Activated CD8-positive, alpha-beta memory T cell treated with anti-CD3 and anti-CD28 coated beads for 1 hour (primary cell): Measurements from ENCODE around the gene GPR146.
"Not testable (repeated sequence)": the region's sequence is repeated elsewhere in the genome, so short reads cannot be mapped to it uniquely, and the experiment has no call there.

ENCODE experiments used
- DNase-seq, 2 donors: peaks; one replicate each; pipeline ENCODE4 v3.0.0-alpha.2; 2020; ENCODE audit warnings: low read depth in 1 of 2; ENCODE audit errors: extremely low read depth in 1 of 2

The GPR146 gene, protein sequence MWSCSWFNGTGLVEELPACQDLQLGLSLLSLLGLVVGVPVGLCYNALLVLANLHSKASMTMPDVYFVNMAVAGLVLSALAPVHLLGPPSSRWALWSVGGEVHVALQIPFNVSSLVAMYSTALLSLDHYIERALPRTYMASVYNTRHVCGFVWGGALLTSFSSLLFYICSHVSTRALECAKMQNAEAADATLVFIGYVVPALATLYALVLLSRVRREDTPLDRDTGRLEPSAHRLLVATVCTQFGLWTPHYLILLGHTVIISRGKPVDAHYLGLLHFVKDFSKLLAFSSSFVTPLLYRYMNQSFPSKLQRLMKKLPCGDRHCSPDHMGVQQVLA

DNA sequence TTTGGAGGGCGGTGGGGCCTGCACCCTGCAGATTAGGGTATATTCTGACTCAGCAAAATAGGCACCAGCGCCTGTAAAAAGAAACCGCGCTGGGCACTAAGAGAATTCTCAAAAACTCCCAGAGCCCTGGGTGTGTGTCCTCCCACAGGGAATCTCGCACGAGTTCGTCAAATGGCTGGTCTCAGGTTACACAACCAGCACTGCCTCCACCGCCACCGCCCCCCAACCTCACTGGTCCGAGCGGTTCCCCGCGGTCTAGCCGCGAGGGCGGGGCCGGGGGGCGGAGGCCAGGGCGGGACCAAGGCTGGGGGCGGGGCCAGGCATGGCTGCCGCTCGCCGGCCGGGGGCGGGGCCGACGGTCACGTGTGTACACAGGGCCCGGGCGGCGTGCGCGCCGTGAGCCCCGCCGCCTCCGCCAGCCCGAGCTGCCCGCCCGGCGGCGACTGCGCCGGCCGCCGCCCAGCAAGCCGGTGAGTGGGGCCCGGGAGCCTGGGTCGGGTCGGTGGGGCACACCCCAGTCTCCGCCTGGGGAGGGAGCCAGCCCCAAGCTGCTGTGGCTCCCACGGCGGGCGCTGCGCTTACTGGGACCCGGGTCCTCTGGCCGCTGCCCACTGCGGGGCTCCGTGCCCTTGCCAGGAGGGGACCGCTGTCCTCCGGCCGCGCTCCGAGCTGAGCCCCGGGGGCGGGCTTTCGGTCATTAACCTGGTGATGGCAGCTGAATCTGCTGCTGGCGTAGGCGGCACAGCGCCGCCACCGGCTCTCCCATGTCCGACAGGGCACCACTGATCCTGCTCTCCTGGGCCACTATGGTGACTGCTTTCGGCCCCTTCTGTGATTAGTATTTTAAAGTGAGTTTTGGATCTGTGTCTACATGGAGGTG is at the start of gene GPR146:
TSS of gene GPR146 (plus strand) at position 358 of the 880 bp plus-strand sequence. CDS start 12,970 bp downstream, outside the sequence.
- DNase-seq = peak; percentile 59 to 91

DNA sequence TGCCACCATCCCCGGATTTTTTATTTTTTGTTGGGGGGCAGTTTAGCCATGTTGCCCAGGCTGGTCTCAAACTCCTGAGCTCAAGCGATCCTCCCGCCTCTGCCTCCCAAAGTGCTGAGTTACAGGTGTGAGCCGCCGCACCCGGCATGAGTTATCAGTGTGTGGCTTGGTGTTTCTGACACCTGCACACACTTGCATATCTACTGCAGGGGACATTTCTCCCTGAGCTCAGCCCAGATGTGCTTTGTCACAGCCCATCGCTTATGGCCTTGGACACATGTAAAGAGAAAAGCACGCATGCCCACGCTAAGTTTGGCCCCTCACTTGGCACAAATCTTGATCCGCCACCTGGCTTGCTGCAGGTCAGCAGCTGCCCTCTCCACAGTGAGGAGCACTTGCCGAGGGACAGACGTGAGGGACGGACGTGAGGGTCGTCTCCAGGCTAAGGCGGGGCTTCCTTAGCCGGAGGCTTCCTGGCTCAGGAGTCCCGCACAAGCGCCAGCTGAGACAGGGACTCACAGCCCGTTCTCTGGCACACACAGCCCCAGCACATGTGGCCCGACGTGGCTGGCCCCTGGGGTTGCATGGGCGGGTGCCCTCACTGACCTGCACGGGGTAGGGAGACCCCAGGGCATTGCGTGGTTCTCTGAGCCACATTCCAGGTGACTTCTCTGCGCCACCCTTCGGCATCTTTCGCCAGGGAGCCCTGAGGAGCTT is 49.6 kb upstream of the GPR146 start:
- DNase-seq = no peak

DNA sequence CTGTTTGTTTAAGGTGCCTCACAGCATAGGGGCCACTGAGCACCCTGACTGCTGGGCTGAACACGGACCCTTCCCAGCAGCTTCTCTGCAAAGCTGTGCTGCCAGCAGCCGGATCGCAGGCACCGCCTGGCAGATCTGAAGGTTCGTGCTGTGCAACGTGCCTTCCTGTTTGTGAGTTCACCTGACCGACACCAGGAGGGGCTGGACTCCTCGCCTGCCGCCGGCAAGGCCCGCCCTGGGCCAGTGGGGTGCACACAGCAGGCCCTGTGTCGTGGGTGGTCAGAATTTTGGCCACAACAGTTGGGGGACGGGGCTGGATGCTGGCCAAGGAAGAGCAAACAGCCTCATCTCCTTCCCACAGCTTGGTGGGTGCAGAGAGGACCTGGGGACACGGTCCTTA is 48.8 kb upstream of the GPR146 start:
- DNase-seq = no peak

DNA sequence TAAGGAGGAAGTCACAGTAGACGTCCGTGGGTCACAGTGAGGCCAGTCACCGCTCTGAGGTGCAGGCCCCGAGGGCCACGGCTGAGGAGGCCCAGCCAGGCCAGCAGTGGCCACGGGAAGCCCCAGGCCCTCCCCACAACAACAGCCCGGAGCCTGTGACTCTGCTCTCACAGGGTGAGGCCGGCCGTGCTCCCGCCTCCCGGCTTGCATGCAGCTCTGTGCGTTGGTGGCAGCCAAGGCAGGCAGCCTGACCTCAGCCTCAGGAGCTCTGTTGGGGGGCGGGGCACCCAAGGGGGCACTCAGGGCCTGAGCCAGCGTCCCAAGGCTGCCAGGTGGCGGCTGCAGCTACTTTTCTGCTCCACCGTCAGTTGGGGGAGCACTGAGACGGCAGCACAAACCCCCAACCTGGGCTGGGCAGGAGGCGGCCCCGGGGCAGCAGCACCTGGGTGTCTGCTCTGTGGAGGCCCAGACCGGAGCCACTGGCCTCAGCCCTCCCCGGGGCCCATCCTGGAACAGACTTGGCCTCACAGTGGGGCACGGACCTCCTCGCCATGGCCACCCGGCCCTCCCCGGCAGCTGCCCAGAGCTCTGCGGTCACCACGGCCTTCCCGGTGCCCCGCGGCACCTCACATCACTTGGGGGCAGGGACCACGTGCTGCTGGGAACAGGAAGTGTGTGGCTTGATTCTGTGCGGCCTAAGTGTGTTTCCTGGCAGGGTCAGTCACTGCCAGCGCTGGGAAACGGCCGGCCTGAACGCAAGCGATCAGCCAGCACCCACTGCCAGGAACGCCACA is 48.1 kb upstream of the GPR146 start:
- no peak for DNase-seq

DNA sequence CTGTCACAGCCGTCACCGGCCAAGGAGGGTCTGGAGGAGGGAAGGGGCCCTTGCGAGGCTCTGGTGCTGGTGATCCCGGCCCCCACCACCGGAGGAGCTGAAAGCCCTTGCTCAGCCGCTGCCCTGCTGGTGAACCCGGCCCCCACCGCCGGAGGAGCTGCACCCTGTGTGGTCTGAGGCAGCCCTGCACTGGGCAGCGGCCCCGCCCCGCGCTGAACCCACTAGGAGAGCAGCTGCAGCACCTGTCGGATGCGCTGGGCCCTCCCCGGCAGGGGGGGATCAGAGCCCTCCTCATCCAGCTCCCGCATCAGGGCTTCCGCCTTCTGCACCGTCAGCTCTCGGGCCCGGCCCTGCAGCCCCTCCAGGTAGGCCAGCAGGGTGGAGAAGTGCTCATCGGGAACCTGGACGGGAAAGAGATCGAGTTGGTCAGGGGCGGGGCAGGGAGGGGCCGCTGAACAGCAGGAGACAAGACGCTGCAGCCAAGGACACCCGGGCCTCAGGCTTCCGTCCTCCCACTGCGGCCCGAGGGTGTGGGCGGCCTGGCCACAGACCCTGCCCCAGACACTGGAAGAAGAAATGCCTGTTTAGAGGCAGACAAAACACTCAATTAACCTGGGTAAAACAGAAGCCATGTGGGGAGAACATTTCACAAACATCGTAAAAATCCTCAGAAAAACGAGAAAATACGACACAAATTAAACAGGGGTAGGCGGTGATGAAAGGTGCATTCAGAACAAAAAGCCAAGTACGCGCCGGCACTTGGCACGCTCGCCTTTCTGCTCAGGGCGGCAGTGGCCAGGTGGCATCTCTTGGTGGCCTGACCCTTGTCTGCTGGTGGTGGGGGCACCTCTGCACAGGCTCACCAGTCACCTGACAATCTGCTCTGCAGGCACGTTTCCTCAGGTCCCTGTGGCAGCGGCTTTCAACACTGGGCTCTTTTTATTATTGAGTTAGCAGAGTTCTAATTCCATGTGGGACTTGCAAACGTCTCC is 46.6 kb upstream of the GPR146 start:
- no peak for DNase-seq

DNA sequence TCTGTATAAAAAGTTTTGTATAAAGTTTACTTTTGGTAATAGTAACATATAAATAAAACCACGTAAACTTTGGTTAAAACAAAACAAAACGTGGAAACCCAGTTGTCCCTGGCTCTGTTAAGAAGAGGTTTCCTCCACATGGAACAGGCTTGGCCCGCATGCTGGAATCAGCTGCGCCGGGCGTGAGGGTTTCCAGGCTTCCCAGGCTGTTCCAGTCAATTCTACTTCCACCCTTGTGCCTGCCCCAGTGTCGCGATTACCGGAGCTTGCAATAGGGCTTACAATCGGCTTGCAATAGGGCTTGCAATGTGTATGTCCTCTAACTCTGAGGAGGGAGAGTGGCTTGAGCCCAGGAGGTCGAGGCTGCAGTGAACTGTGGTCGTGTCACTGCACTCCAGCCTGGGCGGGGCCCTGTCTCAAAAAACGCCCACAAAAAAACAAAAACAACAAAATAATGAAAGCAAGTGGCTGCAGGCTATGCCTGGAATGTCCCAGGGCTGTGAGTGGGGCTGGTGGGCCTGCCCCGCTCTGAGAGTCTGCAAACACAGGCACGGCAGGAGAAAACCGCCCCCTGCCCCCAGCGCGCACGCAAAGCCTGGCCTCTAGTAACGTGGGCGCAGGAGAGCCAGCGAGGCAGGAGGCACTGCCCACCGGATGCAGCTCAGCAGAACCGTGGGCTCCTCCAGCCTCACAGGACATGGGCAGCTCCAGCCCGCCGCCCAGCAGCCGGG is 45.0 kb upstream of the GPR146 start:
- DNase-seq = no peak

DNA sequence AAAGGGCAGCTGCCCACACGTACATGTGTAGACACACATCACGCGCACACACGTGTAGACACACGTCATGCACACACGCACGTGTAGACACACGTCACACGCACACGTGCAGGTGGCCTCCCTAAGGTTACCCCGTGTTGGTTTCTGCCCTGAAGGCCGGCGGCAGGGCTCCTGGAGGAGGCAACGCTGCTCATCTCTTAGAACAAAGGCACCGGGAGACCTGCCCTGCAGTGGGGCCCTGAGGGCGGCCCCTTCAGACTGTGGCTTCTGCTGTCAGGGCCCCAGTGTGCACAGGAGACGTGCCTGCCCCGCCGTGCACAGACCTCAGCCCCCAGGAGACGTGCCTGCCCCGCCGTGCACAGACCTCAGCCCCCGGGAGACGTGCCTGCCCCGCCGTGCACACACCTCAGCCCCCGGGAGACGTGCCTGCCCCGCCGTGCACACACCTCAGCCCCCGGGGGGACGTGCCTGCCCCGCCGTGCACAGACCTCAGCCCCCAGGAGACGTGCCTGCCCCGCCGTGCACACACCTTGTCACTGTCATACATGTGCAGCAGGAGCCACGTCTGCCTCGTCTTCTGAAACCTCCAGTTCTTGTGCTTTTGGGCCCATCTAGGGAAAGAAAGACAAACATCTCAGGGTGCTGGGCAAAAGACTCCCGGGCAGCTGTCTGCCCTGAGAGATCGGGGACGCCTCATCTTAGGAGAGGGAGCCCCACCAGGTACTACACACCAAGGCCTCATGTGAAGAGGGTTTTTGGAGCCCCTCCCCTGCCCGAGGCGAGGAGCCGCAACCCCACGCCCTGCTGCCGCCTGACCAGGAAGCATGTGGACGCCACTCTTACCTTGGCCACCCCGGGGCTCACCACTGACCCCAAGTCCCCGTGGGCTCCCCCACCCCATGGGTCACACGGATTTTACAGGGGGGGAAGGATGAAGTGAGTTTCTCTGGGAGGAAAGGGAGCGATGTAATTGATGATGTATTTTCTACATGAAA is 44.1 kb upstream of the GPR146 start:
- DNase-seq = no peak

DNA sequence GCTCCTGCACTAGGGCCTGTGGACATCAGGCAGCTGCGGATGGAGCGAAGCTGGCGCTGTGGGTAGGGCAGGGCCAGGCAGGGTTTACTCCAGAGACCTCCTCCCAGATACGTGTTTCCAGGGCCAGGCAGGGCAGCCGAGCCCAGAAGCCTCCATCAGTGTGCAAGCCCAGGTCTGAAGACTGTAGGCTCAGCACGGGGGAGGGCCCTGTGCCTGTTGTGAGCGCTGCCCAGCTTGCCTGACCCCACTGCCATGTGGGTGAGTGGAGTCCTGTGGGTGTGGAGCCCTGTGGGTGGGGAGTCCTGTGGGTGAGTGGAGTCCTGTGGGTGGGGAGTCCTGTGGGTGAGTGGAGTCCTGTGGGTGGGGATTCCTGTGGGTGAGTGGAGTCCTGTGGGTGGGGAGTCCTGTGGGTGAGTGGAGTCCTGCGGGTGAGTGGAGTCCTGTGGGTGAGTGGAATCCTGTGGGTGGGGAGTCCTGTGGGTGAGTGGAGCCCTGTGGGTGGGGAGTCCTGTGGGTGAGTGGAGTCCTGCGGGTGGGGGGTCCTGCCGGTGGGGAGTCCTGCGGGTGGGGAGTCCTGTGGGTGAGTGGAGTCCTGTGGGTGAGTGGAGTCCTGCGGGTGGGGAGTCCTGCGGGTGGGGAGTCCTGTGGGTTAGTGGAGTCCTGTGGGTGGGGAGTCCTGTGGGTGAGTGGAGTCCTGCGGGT is 43.1 kb upstream of the GPR146 start:
- not testable (repeated sequence) for DNase-seq

DNA sequence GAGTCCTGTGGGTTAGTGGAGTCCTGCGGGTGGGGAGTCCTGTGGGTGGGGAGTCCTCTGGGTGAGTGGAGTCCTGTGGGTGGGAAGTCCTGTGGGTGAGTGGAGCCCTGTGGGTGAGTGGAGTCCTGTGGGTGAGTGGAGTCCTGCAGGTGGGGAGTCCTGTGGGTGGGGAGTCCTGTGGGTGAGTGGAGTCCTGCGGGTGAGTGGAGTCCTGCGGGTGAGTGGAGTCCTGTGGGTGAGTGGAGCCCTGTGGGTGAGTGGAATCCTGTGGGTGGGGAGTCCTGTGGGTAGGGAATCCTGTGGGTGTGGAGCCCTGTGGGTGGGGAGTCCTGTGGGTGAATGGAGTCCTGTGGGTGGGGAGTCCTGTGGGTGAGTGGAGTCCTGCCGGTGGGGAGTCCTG is 42.3 kb upstream of the GPR146 start:
- DNase-seq = not testable (repeated sequence)

DNA sequence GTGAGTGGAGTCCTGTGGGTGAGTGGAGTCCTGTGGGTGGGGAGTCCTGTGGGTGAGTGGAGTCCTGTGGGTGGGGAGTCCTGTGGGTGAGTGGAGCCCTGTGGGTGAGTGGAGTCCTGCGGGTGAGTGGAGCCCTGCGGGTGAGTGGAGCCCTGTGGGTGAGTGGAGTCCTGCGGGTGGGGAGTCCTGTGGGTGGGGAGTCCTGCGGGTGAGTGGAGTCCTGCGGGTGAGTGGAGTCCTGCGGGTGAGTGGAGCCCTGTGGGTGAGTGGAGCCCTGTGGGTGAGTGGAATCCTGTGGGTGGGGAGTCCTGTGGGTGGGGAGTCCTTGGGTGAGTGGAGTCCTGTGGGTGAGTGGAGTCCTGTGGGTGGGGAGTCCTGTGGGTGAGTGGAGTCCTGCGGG is 41.9 kb upstream of the GPR146 start:
- DNase-seq = not testable (repeated sequence)

DNA sequence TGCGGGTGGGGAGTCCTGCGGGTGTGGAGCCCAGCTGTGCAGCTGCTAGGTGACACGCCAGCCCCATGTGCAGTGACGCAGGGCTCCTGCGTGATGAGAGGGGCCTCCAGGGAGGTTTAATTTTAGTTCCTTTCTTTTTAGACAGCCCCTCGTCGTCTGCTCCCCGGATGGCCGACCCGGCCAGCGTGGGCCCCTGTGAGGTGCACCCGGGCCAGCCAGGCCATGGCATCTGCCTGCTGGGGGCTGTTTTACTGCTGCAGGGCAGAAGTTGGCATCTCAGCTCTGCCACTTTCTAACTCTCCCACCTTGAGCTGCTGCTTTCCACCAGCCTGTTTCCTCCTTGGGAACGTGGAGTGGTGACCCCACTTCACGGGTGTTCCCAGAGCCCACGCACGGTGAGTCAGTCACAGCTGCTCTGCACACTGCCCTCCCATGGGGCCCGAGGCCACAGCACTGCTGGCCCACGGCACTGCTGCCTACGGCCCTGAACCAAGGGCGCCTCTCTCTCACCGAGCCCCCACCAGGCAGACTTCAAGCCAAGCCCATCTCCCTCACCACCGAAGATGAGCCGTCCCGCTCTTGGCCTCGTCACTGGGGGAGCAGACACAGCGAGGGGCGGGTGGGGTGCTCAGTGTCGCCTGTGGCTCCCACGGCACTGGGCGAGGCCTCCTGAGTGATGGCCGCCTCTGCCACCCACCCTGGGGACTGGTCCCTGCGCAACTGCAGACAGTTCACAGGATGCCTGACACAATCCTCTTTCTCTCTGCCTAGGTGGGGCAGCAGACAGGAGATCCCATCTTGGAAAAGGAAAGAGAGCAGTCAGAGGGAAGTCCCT is 40.1 kb upstream of the GPR146 start:
- no peak for DNase-seq

DNA sequence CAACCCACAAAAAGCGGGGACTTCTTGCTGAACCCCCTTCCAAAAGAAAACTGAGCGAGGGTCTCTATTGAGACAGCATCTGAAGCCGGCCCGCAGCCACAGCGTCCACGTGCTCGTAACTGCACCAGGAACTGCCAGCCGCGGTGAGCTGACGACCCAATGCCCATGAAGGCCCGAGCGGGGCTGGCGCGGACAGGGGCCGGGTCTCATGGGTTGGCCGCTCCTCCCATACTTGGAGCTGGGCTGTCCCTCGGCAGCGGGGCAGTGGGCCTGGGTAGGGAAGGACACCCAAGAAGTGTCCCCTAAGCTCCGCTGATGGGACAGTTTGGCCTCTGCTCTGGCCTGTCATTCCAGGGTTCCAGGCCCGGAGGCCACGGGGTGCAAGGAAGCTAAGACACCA is 39.0 kb upstream of the GPR146 start:
- DNase-seq = no peak

DNA sequence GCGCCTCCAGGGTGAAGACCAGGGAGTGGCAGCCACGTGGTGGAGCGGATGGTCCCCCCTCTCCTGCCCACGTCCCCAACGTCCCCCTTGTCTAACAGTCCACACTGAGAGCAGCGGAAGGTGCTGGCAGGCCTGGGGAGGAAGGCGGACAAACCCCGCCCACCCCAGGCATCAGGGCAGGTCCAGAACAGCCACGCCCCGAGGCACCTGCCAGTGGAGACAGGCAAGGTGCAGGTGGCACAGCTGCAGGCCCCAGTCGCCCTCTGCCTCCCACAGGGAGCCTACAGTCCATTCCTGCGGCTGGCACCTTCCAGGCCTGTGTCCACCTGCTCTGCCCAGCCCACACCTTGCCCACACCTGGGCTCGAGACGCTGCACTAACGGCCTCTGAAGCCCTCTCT is 36.4 kb upstream of the GPR146 start:
- no peak for DNase-seq

DNA sequence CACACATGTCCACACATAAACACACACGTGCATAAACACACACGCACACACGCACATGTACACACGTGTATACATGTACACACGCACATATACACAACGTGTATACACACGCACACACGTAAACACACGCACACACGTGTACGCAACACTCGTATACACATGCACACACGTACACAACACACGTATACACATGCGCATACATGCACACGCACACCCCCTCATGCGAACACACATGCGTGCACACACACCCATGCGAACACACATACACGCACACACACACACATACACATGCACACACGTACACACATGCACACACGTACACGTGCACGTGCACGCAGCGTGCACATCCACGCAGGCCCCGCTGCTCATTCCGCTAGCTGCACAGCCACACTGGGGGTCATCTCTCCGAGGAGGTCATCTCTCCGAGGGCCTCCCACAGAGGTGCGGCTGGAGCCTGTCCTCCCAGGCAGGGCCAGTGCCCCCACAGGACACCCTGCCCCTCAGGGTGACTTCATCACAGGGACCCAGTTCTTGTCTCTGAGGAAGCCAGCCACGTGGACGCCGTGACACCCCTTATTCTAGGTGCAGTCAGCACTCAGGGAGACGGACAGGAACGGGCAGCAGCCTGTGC is 35.5 kb upstream of the GPR146 start:
- no peak for DNase-seq

DNA sequence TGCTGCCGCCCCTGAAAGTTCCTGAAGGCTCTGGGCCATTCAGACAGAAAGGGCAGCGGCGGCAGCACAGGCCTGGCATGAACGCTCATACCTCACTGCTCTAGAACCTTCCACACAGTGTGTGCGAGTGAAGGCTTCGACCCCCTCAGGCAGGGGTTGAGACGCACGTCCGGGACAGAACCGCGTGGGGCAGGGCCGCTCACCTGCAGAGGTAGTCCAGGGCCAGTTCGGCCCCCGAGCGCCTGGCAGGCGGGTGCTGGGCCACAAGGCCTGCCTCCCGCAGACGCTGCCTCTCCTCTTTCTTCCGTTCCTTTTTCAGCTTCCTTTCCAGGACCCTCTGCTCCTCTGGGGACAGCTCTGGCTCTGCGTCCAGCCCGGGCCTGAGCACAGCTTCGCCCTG is 34.6 kb upstream of the GPR146 start:
- no peak for DNase-seq

DNA sequence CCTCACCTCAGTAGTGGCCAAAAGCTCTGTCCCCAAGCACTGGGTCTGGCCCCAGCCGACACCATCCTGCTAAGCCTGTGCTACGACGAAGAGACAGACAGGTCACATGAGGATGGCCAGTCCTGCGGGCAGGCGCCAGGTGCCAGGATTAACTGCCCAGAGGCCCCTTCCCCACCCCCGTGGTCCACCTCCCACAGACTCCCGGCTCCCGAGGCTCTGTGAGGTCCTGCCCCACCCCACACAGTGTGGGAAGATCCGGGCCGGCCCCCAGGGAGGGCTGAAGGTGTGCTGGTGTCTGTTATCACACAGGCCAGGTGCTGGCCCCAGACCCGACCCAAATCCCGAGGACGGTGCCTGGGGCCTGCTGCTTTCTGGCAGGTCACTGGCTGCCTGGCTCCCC is 34.1 kb upstream of the GPR146 start:
- DNase-seq = no peak
